ENCODE data around the gene NEK10.
A peak's percentile ranks its signal among the peaks of the same experiment; 100 is the strongest.

- no peak for TF ChIP-seq EZH2 (IDR thresholded peaks at IDR 0.05; ENCODE audit: borderline replicate concordance, low read length)
- TF ChIP-seq CTCF (IDR thresholded peaks at IDR 0.05; ENCODE audit: low read length) = peak; percentile 59
Observed at GRCh38 chr3:27253831-27254230, 115.4 kb downstream of the NEK10 start.
